Activated CD4-positive, alpha-beta T cell treated with anti-CD3 and anti-CD28 coated beads, Interleukin-2, amount 10 ng/mL, durations not matched to agents 7 days and 5 days (primary cell): Measurements from ENCODE around the gene DNAJC10. TPM values are rescaled to one million over a fixed set of nuclear protein-coding genes. Genes with fewer than 3 reads are reported as not detected.
"Not testable (repeated sequence)": the region's sequence is repeated elsewhere in the genome, so short reads cannot be mapped to it uniquely, and the experiment has no call there.

Experiments
- CTCF ChIA-PET: fragments of 350-600 bp; sonication (Branson Sonifier 250); formaldehyde crosslinking; loops from one replicate; lab custom pipeline; 2021; ENCODE audit warnings: antibody characterized with exemption; lab: Charles Lee
- POLR2A ChIA-PET: fragments of 350-600 bp; sonication (Branson Sonifier 250); formaldehyde crosslinking; loops from one replicate; lab custom pipeline; 2021; ENCODE audit warnings: antibody characterized with exemption; lab: Charles Lee
- DNase-seq: peaks from one replicate; pipeline ENCODE4 v3.0.0-alpha.2; 2020
- H3K27ac Mint-ChIP-seq: one replicate; pipeline ENCODE4 v1.8.0; 2021; ENCODE audit warnings: mild to moderate bottlenecking, moderate library complexity, mixed read lengths
- H3K27me3 Mint-ChIP-seq: one replicate; pipeline ENCODE4 v1.8.0; 2021; ENCODE audit warnings: mixed read lengths
- H3K36me3 Mint-ChIP-seq: one replicate; pipeline ENCODE4 v1.8.0; 2021; ENCODE audit warnings: low read depth, mixed read lengths
- H3K4me1 Mint-ChIP-seq: one replicate; pipeline ENCODE4 v1.8.0; 2021; ENCODE audit warnings: mixed read lengths
- H3K4me3 Mint-ChIP-seq: one replicate; pipeline ENCODE4 v1.8.0; 2021; ENCODE audit warnings: mild to moderate bottlenecking, moderate library complexity, mixed read lengths
- H3K9me3 Mint-ChIP-seq: one replicate; pipeline ENCODE4 v1.8.0; 2021; ENCODE audit warnings: mixed read lengths
- total RNA-seq, 2 experiments: library from RNA; stranded (reverse); gene quantifications; one replicate each; pipeline ENCODE4 v1.2.3, GENCODE V29; 2021

Gene DNAJC10
- total RNA-seq, 2 experiments from 2014 or later = 48.6 to 52.5 TPM

- CTCF ChIA-PET = interaction anchor here (1.0 to 1.2 kb wide), 2 partner anchors 10 to 19 kb away, joined by 3 read pairs; no protein-coding TSS in a partner anchor
Measured at GRCh38 chr2:182767578-182767977, 51.5 kb downstream of the DNAJC10 start.

DNA sequence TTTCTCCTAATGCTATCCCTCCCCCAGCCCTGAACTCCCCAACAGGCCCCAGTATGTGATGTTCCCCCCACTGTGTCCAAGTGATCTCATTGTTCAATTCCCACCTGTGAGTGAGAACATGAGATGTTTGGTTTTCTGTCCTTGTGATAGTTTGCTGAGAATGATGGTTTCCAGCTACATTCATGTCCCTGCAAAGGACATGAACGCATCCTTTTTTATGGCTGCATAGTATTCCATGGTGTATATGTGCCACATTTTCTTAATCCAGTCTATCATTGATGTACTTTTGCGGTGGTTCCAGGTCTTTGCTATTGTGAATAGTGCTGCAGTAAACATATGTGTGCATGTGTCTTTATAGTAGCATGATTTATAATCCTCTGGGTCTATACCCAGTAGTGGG, 52.9 kb downstream of the DNAJC10 start:
- DNase-seq, CTCF ChIA-PET, H3K27ac Mint-ChIP-seq, H3K27me3 Mint-ChIP-seq, H3K4me3 Mint-ChIP-seq, H3K4me1 Mint-ChIP-seq, POLR2A ChIA-PET: not testable (repeated sequence)
- H3K36me3 Mint-ChIP-seq = peaks cover 57% of the 10 kb centered on the region
- peaks cover 18% of the 10 kb centered on the region for H3K9me3 Mint-ChIP-seq

More at GRCh38 chr2:182767578-182767977, 51.5 kb downstream of the DNAJC10 start:
- H3K27ac Mint-ChIP-seq = no peak overlapping the region
- H3K4me1 Mint-ChIP-seq = no peaks in the 10 kb centered on the region
- no peak for DNase-seq
- POLR2A ChIA-PET = no interaction called here
- H3K4me3 Mint-ChIP-seq = no peak overlapping the region
- no peaks in the 10 kb centered on the region for H3K27me3 Mint-ChIP-seq
- H3K36me3 Mint-ChIP-seq = peaks cover 50% of the 10 kb centered on the region
- H3K9me3 Mint-ChIP-seq = peaks cover 13% of the 10 kb centered on the region

DNA sequence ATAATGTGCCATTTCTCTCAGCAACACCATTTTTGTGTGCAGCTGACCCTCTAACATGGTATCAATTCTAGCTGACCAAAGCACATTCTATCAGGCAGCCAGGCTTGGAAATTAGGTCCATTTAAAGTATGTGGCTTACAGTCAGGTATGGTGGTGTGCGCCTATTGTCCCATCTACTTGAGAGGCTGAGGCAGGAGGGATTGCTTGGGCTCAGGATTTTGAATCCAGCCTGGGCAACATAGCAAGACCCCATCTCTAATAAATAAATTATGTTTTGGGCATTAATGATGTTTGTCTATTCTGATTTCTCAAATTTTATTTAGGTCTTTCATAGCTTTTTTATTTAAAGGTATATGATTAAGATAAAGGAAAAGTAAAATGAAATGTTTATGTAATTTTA, 63.3 kb downstream of the DNAJC10 start:
- DNase-seq = no peak
- Mint-ChIP-seq H3K4me3 (no peak overlapping the region), H3K27me3 (no peaks in the 10 kb centered on the region), H3K36me3 (peaks cover 8% of the 10 kb centered on the region), H3K4me1 (no peaks in the 10 kb centered on the region), H3K9me3 (no peaks in the 10 kb centered on the region), H3K27ac (no peak overlapping the region)
- ChIA-PET CTCF (interaction anchor here (1.5 kb wide), 1 partner anchor 17 kb away, joined by 3 read pairs; no protein-coding TSS in a partner anchor), POLR2A (no interaction called here)

DNA sequence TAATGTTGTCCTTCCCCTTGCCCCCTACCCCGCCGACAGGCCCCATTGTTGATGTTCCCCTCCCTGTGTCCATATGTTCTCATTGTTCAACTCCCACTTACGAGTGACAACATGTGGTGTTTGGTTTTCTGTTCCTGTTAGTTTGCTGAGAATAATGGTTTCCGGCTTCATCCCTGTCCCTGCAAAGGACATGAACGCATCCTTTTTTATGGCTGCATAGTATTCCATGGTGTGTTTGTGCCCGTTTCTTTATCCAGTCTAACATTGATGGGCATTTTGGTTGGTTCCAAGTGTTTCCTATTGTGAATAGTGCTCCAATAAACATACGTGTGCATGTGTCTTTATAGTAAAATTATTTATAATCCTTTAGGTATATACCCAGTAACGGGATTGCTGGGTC, 65.0 kb downstream of the DNAJC10 start:
- H3K4me1 Mint-ChIP-seq, H3K9me3 Mint-ChIP-seq, H3K27me3 Mint-ChIP-seq, CTCF ChIA-PET, H3K36me3 Mint-ChIP-seq, DNase-seq, H3K4me3 Mint-ChIP-seq, H3K27ac Mint-ChIP-seq, POLR2A ChIA-PET: not testable (repeated sequence)

- H3K36me3 Mint-ChIP-seq, POLR2A ChIA-PET, H3K27me3 Mint-ChIP-seq, H3K27ac Mint-ChIP-seq, CTCF ChIA-PET, DNase-seq, H3K9me3 Mint-ChIP-seq, H3K4me1 Mint-ChIP-seq, H3K4me3 Mint-ChIP-seq: not testable (repeated sequence)
Measured at GRCh38 chr2:182782686-182783085, 66.6 kb downstream of the DNAJC10 start.

DNA sequence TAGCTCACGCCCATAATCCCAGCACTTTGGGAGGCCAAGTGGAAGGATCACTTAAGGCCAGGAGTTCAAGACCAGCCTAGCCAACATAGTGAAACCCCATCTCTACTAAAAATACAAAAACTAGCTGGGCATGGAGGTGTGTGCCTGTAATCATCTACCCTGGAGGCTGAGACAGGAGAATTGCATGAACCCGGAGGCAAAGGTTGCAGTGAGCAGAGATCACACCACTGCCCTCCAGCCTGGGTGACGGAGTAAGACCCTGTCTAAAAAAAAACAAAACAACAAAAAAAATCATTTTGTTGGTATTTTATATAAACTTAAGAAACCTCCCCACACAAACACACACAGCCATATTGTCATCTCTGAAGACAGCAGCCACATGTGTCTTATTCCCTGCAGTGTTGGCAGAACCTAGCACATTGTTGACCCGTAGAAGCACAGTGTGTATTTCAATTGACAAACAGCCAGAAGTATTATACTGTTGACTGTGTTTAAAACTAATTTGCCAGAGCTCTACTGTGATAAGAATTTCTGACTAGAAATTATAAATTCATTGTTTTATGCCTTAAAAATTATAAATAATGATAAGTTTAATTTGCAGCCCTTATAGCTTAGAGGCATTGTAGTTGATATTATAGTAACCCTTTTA, 68.1 kb downstream of the DNAJC10 start:
- ChIA-PET CTCF (interaction anchor here (0.5 kb wide), 1 partner anchor 1776 kb away, joined by 3 read pairs; no protein-coding TSS in a partner anchor), POLR2A (no interaction called here)
- Mint-ChIP-seq H3K36me3 (peaks cover 7% of the 10 kb centered on the region), H3K27ac (no peak overlapping the region), H3K4me3 (no peak overlapping the region), H3K27me3 (no peaks in the 10 kb centered on the region), H3K9me3 (no peaks in the 10 kb centered on the region), H3K4me1 (no peaks in the 10 kb centered on the region)
- DNase-seq = no peak

DNA sequence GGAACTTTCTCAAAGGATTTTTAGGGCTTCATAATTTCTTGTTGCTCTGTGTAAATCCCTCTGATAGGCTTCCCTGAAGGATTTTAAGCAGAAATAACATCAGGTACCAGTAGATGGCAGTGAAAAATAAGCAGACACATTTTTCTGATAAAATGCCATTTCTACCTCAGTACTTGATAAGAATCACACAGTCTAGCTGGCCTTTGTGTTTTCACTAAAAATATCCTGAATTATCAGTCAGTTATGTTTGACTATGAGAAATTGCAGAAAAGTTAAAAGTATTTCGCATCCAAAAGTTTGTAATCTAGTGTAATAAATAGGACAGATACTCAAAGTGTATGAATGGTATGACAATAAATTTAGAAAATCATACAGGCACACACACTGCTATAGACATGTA, 68.7 kb downstream of the DNAJC10 start:
- DNase-seq = no peak
- no peak overlapping the region for H3K4me3 Mint-ChIP-seq
- H3K27ac Mint-ChIP-seq = no peak overlapping the region
- ChIA-PET POLR2A (no interaction called here), CTCF (no interaction called here)
- H3K27me3 Mint-ChIP-seq = no peaks in the 10 kb centered on the region
- no peaks in the 10 kb centered on the region for H3K9me3 Mint-ChIP-seq
- H3K36me3 Mint-ChIP-seq = peaks cover 7% of the 10 kb centered on the region
- no peaks in the 10 kb centered on the region for H3K4me1 Mint-ChIP-seq

- no peak overlapping the region for H3K4me3 Mint-ChIP-seq
- H3K27ac Mint-ChIP-seq = no peak overlapping the region
- no peaks in the 10 kb centered on the region for H3K9me3 Mint-ChIP-seq
- no peak for DNase-seq
- no peaks in the 10 kb centered on the region for H3K4me1 Mint-ChIP-seq
- ChIA-PET CTCF (no interaction called here), POLR2A (no interaction called here)
- peaks cover 11% of the 10 kb centered on the region for H3K27me3 Mint-ChIP-seq
- H3K36me3 Mint-ChIP-seq = no peaks in the 10 kb centered on the region
Measured at GRCh38 chr2:182792441-182792840, 76.4 kb downstream of the DNAJC10 start.

DNA sequence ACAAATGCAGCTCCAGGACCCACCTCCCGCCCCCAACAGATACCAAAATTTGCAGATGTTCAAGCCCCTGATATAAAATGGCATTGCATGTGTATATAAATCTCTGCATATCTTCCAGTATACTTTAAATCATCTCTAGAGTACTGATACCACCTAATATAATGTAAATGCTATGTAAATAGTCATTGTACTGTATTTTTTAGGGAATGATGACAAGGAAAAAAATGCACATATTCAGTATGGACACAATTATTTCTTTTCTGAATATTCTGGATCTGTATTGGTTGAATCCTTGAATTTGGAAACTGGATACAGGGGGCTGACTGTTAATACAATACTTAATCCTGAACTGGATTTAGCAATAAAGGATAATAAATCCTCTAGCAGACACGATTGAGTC, 82.7 kb downstream of the DNAJC10 start:
- ChIA-PET POLR2A (no interaction called here), CTCF (interaction anchor here (0.6 kb wide), 1 partner anchor 326 kb away, joined by 3 read pairs; no protein-coding TSS in a partner anchor)
- no peak for DNase-seq
- Mint-ChIP-seq H3K4me3 (no peak overlapping the region), H3K27ac (no peak overlapping the region), H3K36me3 (no peaks in the 10 kb centered on the region), H3K27me3 (peaks cover 41% of the 10 kb centered on the region), H3K9me3 (no peaks in the 10 kb centered on the region), H3K4me1 (no peaks in the 10 kb centered on the region)

DNA sequence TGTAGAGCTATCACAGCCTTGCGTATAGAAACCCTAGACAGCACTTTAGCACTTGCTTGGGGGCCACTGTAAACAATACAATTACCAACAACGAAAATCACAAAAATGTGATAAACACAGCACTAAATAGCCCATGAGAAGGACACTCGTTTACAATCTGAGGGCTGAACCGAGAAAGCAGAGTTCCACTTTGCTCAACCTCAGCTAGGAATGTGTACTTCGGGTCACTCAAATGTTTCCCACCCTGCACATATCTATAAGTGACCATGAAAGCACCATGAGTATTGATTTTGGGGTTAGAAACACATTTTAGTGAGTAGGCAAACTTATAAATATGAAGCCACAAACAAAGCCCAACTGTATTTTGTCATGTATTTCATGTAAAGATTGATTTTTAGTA, 88.1 kb downstream of the DNAJC10 start:
- H3K9me3 Mint-ChIP-seq = no peaks in the 10 kb centered on the region
- ChIA-PET CTCF (no interaction called here), POLR2A (no interaction called here)
- no peaks in the 10 kb centered on the region for H3K36me3 Mint-ChIP-seq
- DNase-seq = no peak
- no peaks in the 10 kb centered on the region for H3K4me1 Mint-ChIP-seq
- no peak overlapping the region for H3K4me3 Mint-ChIP-seq
- no peak overlapping the region for H3K27ac Mint-ChIP-seq
- H3K27me3 Mint-ChIP-seq = peaks cover 31% of the 10 kb centered on the region

- Mint-ChIP-seq H3K27ac (no peak overlapping the region), H3K4me3 (no peak overlapping the region), H3K9me3 (no peaks in the 10 kb centered on the region), H3K27me3 (peaks cover 22% of the 10 kb centered on the region), H3K4me1 (no peaks in the 10 kb centered on the region), H3K36me3 (no peaks in the 10 kb centered on the region)
- ChIA-PET CTCF (interaction anchor here (1.4 to 2.5 kb wide), 3 partner anchors 10 to 13 kb away, joined by 3 to 5 read pairs (median 4); no protein-coding TSS in a partner anchor), POLR2A (no interaction called here)
- DNase-seq = no peak
Measured at GRCh38 chr2:182807319-182807718, 91.3 kb downstream of the DNAJC10 start.

DNA sequence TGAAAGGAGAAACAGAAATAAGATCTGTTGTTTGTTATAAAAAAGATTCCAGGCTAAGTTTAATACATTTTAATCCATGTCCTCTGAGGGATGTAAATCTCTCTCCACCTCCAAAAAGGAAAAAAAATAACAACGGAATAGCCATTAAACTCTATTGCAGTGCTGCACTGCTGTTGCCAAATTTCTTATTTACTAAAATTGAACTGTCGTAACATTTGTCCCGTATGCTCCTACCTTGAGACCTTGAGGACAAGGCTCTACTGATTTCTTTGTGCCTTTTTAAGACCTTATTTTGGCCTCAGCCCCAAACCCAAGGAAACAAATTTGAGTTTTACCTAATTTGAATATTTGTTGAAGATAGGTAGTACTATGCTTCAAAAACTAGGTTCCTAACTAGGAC, 94.0 kb downstream of the DNAJC10 start:
- no peaks in the 10 kb centered on the region for H3K4me1 Mint-ChIP-seq
- DNase-seq = no peak
- ChIA-PET CTCF (interaction anchor here (0.6 kb wide), 1 partner anchor 727 kb away, joined by 3 read pairs; no protein-coding TSS in a partner anchor), POLR2A (no interaction called here)
- no peaks in the 10 kb centered on the region for H3K9me3 Mint-ChIP-seq
- no peak overlapping the region for H3K4me3 Mint-ChIP-seq
- H3K27ac Mint-ChIP-seq = no peak overlapping the region
- H3K36me3 Mint-ChIP-seq = no peaks in the 10 kb centered on the region
- H3K27me3 Mint-ChIP-seq = peaks cover 24% of the 10 kb centered on the region

GRCh38 chr2:182814380-182814779, 98.3 kb downstream of the DNAJC10 start:
- no peak for DNase-seq
- Mint-ChIP-seq H3K4me1 (no peaks in the 10 kb centered on the region), H3K27ac (no peak overlapping the region), H3K36me3 (no peaks in the 10 kb centered on the region), H3K9me3 (no peaks in the 10 kb centered on the region), H3K4me3 (no peak overlapping the region), H3K27me3 (peaks cover 21% of the 10 kb centered on the region)
- ChIA-PET POLR2A (no interaction called here), CTCF (no interaction called here)

GRCh38 chr2:182814804-182815203, 98.7 kb downstream of the DNAJC10 start:
- CTCF ChIA-PET = no interaction called here
- H3K36me3 Mint-ChIP-seq = no peaks in the 10 kb centered on the region
- POLR2A ChIA-PET = no interaction called here
- H3K27ac Mint-ChIP-seq = no peak overlapping the region
- no peak for DNase-seq
- peaks cover 21% of the 10 kb centered on the region for H3K27me3 Mint-ChIP-seq
- H3K4me3 Mint-ChIP-seq = no peak overlapping the region
- H3K9me3 Mint-ChIP-seq = no peaks in the 10 kb centered on the region
- no peaks in the 10 kb centered on the region for H3K4me1 Mint-ChIP-seq
